ENCODE measurements around the gene JAG2.

The JAG2 gene

DNA sequence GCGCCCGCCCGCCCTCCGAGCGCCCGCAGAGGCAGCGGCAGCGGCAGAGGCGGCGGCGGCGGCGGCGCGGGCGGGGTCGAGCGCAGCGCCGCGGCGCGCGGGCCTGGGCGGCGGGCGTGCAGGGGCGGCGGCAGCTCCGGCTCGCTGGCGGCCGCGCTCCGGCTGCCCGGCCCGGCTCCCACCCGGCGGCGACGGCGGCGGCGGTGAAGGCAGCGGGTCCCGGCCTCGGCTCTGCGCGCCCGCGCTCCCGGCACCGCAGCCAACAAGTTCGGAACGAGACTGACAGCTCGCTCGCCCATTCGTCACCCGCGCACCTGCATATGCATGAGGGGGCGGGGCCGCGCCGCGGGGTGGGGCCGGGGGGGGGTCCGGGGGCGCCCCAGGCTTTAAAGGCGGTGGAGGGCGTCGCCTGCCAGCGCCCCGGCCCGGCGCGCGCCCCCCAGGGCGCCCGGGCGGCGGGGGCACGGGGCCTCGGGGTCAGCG lies at the start of gene JAG2:
Gene JAG2, minus strand, starts transcription at position 281 of the 483 bp plus-strand sequence. CDS start 356 bp downstream, outside the sequence.
- peak; percentile 9 for DNase-seq

DNA sequence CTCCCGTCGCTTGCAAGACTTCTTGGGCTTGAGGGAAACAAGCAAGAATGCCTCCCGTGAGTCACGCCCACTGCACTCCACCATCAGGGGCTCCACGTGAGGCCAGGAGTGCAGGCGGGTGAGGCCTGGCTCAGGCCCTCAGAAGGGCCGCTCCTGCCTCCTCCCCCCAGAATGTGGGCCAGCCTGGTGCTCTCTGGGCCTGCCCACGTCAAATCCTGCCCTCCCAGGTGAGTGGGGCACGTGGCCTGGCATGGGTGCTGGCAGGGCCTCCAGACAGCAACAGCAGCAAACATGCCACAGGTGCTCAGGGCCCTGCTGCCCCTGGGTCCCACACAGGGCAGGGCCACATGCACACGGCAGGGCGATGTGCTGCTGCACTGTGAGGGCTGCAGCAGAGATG lies 49.2 kb upstream of the JAG2 start:
- no peak for DNase-seq

DNA sequence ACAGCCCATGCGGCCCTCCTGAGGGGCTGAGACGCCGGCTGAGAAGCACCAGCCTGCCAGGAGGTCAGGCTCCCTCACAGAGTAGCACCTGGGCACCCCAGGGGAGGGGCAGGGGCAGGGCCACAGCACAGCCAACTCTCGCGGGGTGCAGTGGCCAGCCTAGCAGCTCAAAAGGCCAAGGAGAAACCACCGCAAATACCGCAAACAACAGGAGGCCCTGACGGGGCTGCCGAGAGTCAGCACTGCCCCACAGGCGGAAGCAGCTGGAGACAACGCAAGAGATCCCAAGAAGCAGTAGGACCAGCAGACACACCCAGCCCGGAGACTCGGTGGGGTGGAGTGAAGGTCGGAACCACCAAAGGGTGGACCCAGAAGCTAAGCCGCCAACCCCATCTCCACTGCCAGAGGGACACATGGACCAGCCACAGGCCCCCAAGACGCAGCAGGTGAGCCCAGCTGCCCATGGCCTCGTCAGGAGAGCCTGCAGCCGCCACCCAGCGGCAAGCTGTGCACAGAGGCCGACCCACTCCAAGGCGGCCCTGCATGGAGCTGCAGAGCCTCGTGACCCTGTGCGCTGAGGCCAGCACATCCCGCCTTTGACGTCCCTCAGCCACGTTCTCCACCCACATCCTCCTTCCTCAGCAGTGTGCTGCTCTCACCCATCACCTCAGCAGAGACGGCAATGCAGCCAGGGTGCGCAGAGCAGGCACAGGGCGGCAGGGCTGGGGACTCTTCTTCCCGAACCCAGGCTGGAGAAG lies 48.1 kb upstream of the JAG2 start:
- DNase-seq, result no peak

DNA sequence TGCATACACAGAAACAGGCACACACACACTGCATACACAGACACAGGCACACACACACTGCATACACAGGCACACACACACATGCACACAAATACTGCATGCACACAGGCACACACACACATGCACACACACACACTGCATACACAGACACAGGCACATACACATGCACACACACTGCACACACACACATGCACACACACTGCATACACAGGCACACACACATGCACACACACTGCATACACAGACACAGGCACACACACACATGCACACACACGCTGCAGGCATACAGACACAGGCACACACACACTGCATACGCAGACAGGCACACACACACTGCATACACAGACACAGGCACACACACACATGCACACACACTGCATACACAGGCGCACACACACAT lies 47.0 kb upstream of the JAG2 start:
- no peak for DNase-seq

DNA sequence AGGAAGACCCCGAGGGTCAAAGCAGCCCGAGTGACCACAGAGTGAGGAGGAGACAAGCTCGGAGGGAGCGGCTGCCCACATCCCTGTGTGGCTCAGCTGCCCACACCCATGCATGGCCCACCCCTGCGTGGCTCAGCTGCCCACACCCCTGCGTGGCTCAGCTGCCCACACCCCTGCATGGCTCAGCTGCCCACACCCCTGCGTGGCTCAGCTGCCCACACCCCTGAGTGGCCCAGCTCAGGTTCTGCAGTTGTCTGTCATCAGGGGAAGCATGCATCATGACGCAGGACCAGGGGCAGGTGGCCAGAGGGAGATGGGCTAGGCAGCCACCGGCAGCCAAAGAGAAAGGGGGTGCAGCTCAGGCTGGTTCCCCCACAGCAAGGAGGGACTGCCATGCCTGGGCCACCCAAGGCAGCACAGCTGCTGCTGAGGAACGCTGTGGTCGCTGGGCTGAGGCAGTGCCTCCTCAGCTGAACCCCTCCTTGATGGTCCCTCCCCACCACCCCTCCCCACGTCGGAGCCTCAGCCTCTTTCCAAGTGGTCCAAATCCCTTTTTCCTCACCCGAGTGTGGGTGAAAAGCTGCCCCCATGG lies 45.8 kb upstream of the JAG2 start:
- DNase-seq, result no peak

DNA sequence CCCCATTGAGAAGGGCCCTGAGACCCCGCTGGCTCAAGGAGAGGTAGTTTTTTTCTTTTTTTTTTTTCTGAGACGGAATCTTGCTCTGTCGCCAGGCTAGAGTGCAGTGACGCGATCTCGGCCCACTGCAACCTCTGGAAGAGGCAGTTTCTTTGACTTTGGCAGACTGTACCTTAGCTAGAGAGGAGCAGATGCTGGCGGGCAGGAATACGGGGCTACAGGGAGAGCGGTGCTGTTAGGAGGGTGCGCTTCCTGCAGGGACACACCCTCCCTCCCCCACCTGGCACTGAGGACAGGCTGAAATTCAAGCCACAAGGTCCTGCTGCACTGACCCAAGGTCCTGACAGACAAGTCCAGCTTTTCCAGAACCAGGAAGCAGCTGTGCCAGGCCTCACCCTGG lies 44.8 kb upstream of the JAG2 start:
- DNase-seq, result no peak

DNA sequence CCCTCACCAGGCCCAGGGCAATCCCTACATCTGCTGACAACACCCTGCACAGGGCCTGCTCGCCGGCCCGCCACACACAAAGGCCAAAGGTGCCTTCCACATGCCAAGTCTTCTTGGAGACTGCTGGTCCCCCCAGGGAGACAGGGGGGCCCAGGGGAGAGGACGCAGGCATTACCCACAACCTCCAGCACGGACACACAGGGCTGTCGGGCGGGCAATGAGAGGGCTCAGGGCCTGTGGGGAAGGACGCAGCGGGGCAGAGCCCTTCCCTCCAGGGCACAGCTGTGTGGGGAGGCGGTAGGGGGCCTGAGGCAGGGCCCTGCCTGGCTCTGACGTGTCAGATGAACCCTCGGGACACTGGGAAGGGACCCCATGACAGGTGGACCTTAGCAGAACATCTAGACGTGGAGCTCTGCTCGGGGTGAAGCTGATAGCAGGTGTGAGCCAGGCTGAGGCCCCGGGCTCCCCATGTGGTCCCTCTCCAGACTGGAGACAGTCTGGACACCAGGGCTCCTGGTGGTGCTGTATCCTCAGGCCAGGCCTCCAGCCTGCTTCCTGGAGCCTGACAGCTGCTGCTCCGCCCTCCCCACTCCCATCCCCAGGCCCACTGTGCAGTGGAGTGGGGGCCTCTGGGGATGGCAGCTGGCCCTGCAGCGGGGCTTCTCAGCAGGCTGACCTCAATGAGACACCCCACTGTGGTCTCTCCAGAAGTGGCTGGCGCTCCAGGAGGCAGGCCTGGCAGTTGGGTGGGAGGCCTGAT lies 44.1 kb upstream of the JAG2 start:
- DNase-seq, result no peak

DNA sequence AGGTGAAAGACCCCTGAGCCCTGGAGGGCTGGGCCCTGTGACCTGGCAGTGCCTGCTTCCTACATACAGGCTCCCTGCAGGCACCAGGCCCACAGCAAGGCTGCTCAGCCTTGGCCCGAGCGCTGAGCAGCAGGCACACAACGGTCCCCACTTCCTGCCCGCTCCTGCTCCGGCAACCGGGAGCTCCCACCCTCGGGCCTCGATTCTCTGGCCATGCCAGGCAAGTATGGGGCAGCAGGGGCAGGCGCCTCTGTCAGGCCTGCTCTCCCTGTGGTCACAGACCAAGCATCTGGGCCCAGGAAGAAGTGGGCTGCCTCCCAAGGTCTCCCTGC lies 43.1 kb upstream of the JAG2 start:
- no peak for DNase-seq

DNA sequence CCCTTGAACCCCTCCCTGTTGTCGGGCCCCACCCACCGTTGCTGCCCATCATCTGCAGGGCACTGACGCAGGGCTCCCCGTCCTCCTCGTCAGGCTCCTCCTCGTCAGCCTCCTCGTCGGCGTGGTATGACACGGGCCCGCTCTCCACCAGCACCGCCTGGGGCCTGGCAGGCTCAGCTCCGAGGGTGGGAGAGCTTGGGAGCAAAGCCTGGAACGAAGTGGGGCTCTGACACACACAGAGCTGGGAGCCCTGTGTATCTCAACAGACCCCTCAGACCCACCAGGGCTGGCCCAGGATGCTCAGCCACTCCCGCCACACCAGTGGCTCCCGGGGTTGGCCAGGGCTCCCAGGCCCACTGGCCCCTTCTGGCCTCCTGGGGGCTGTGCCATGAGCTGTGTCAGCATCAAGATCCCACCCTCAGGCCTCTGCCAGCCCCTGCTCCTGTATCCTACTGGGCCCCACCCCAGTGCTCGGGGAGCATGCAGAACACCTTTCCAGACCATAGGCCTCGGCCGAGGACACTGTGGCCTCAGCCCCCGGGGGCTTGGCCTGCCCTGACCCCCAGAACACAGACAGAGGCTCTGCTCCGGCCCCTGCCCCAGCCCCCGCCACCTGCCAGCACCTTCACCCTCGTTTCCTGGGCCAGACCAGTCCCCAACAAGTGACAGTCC lies 42.6 kb upstream of the JAG2 start:
- DNase-seq, result no peak

DNA sequence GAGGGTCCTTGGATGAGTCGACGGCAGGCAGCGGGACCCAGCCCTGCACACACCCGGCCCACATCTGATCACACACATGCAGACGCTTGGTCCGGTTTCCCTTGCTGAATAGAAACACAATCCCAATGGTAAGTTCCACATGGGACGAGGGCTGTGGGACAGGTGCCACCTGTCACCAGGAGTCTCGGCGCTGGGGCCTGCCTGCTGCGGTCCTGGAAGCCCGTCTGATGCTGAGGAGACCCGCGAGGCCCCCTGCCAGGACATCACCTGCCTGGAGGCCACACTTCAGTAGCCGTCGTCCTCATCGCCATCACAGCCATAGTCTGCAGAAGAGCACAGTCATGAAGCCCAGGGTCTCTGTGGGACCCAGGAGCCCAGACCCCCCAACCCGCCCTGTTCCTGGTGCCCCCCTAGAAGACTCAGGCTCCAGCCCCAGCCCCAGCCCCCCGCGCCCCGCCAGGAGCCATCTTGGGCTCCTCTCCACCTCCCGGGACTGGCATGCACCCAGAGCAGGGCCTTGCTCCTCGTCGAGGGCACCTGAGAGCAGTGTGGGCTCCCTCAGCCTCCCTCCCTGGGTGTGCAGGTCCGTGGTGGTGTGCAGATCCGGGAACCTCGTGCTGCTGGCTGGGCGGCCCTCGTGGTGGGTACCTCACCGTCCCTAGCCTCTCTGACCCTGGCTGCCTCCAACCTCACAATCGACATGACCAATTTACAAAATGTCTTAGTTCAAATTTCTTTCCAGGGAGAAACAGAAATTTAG lies 41.9 kb upstream of the JAG2 start:
- no peak for DNase-seq

DNA sequence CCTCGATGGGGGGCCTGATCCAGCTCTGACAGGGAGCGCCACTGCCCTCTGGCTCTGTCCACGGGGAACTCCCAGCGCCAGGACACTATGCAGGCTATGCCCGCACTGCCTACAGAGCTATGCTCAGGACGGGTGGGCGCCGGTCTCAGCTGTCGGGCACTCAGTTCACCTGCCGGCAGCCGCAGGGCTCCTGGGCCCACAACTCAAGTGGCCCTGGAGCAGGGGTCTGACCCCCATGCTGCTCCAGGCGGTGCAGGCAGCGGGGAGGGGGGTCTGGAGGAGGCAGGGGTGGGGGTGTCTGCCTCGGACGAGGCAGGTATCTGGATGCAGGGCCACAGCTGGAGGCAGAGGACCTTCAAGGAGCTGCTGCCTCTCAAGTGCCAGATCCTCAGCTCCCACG lies 41.1 kb upstream of the JAG2 start:
- no peak for DNase-seq

DNA sequence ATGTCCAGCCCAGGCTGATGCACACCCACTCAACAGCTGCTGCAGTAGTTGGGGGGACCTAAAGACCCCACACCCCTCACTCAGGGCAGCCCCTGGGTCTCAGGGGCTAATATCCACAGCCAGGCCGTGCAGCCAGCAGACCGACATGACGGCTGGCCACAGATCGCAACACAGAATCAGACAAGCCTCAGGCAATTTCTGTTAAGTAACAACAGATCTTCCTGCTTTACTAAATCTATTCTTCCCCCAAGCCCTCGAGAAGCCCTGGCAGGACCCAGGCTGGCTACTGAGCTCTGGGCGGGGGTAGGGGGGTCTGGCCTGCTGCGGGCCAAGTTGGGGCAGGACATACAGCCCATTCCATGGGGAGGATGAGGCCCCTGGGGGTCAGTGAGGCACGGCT lies 40.5 kb upstream of the JAG2 start:
- no peak for DNase-seq

DNA sequence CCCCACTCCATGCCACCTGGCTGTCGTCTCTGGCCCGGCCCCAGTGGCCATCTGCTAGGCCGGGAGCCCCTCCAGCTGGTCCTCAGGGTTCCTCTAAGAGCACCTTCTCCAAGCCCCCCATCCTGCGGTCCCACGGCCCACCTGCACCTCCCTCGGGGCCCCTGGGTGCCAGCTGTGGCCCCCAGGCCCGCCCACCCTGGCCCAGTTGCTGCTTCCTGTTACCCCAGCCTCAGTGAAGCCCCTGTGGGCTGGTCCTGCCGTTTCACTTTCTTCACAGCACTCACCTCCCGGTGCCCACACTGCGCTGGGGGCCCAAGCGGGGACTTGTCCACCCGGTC lies 40.1 kb upstream of the JAG2 start:
- DNase-seq, result no peak

DNA sequence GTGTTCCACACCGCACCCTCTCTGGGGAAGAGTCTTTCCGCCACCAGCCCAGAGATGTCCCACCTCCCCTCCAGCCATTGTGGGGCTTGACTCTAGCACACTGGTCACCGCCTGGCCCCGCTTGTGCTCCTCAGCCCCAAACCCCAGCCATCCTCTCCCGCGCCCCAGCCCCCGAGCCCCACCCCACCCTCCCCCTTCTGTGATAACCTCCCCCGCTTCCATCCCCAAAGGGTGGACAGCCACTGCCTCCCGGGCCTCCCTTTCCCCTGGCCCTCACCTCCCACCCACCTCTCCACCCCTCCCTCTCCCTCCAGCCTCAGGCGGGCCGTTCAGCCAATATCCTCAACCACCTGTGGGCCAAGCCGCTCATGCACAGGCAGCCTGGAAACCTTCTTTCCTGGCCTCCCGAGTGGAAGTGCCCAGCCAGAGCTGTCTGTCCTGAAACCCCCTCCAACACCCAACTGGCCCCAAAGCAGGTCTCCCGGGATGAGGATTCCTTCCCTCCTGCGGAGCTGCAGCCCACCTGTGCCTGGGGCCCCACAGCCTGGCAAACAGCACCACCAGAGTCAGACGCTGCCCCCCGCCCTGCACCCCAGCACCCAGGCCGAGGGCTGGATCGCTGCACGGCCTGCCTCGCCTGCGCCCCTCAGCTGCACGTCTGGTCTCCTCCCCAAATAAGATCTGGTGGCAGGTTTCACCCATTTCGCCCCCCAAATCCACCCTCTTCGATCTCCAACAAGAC lies 39.6 kb upstream of the JAG2 start:
- no peak for DNase-seq

DNA sequence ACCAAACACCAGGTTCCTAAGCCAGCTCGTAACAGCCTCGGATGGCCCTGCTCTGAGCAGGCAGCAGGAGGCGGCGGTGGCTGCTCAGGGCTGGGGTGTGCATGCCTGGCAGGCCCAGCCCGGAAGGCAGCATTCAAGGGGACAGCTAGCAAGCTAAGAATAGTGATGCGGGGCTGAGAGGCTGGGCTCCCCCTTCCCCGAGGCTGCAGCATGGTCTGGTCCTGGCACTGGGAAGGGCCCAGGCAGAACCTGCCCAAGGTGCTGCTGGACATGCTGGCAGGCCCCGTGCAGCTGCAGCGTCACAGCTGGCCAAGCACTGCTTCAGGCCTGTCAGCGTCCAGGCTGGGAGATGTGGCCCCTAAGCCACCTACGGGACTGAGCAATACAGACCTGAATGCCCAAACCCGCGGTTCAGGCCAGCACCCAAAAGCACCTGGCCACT lies 38.9 kb upstream of the JAG2 start:
- no peak for DNase-seq

DNA sequence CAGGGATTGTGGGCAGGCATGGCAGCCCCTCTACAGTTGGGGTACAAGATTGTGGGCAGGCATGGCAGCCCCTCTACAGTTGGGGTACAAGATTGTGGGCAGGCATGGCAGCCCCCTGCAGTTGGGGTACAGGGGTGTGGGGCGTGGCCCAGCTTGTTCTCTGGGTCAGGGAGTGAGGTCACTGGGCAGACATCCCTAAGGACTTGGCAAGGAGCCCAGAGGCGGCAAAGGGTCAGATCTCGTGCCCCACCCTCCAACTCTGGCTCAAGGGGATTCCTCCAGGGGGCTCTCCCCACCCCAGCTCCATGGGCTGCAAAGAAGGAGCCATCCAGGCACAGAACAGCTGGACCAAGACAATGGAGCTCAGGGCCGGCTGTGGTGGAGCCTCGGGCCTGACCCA lies 38.3 kb upstream of the JAG2 start:
- DNase-seq, result no peak

DNA sequence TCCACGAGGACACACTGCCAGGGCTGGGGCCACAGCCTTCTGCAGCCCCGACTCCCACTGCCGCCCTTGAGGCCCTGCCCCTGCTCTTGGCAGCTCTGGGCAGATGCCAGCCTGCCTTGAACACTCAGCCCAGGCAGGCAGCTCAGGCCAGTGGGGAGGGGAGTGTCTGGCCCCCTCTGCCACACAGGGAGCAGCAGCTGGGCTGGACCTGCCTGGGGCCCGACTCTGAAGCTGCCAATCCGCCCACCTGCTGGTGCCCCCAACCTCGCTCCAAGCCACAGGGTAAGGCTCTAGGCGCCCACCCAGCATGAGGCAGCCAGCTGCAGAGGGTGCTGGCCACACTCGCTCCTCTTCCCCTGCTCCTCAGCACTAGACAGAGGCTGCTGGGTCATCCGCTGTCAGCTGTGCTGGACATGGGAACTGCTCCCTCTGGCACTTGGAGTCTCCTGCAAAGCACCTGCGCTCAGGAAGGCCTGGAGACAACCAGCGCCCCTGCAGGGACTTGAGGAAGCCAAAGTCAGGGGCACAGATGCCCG lies 37.2 kb upstream of the JAG2 start:
- DNase-seq, result no peak

DNA sequence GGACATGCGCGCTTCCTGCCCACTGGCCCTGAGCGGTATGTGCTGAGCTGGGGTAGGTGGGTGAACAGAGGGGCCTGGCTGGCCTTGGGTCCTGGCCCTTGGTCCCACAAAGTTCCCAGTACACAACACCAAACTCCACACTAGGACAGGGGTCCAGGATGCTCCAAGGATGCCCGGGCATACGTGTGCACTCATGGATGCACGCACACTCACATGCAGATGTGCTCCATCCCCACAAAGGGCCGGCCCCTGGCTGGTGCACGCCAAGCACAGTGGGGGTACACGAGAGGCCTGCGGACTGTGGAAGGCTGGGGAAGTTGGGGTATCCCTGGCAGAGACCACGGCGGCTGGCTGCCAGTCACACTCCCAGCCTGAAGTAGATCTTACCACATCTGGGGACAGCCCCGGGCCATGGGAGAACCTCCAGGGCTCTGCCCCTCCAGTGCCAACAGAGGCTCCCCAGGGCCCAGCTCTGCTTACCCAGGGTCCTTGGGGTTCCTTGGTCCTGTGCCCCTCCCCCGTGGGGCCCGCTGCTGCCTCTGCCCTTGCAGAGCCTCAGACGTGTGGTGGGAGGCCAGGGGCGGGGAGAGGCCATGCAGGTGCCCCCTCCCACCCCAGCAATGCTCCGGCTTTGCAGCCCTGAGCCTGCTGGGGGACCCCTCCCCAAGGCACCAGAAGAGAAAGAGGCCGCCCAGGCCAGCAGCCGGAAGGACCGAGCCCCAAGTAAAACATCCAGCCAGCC lies 36.5 kb upstream of the JAG2 start:
- DNase-seq, result no peak

DNA sequence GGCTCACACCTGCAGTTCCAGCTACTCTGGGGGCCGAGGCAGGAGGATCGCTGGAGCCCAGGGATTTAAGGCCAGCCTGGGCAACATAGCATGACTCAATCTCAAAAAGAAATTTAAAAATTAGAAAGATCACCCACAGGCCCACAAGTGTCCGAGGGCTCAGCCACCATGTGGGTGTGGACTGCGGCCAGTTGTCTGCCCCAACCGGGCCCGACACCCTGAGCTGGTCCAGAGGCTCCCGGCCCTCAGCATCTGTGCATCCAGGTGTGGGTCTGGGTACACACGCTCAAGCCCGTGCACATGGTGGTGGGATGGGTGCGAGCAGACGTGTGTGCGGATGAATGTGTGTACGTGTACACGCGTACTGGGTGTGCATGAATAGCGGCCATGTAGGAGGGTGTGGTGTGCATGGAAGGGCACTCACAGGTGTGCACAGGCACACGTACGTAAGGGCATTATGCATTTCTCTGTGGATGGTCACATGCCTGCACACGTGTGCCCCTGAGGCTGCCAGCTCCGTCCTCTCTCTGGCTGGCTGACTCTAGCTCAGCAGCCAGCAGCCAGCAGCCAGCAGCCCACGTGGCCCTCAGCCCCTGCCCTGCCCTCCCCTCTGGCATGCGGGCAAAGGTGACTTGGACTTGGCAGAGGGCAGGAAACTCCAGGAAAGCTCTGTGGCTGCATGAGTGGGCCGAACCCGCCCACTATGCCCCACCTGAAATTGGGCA lies 35.8 kb upstream of the JAG2 start:
- DNase-seq, result no peak

DNA sequence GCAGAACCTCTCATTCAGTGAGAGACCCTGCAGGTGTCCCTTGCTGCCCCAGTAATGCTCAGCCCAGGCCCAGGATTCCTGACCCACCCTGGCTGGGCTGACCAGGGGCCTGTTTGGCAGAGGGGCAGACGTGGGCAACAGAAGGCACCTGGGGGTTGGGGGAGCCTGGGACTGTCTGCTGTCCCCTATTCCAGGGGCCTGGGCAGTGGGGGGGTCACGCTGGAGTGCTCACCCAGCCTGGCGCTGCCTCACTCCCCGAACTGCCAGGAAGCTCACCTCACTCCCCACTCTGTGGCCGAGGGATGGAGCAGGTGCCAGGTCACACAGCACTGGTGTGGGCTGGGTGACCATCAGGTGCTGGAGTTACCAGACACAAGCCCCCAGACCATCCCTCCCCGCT lies 35.1 kb upstream of the JAG2 start:
- DNase-seq, result no peak
